ENCODE results near the gene EIF3I.
A peak's percentile ranks its signal among the peaks of the same experiment; 100 is the strongest.

EIF3I gene

GRCh38 chr1:32192220-32192948 is 29.8 kb upstream of the EIF3I start:
- Mint-ChIP-seq H3K36me3 (ENCODE audit: low read depth) (peaks cover 100% of the 10 kb centered on the region), H3K4me3 (no peak overlapping the region), H3K9me3 (no peaks in the 10 kb centered on the region), H3K27ac (no peak overlapping the region), H3K27me3 (no peaks in the 10 kb centered on the region), H3K4me1 (ENCODE audit: low read depth) (peaks cover 49% of the 10 kb centered on the region)
- no peak for DNase-seq

- DNase-seq: no peak
- H3K36me3 Mint-ChIP-seq (ENCODE audit: low read depth): peaks cover 91% of the 10 kb centered on the region
- peaks cover 64% of the 10 kb centered on the region for H3K4me1 Mint-ChIP-seq (ENCODE audit: low read depth)
- no peaks in the 10 kb centered on the region for H3K27me3 Mint-ChIP-seq
- no peaks in the 10 kb centered on the region for H3K9me3 Mint-ChIP-seq
- no peak overlapping the region for H3K4me3 Mint-ChIP-seq
- peak overlapping the region; percentile 59 for H3K27ac Mint-ChIP-seq
Observed at GRCh38 chr1:32194984-32195383, 27.2 kb upstream of the EIF3I start.

GRCh38 chr1:32195531-32195930 is 26.7 kb upstream of the EIF3I start:
- no peaks in the 10 kb centered on the region for H3K9me3 Mint-ChIP-seq
- peak overlapping the region; percentile 59 for H3K27ac Mint-ChIP-seq
- no peaks in the 10 kb centered on the region for H3K27me3 Mint-ChIP-seq
- H3K4me3 Mint-ChIP-seq: no peak overlapping the region
- peaks cover 69% of the 10 kb centered on the region for H3K4me1 Mint-ChIP-seq (ENCODE audit: low read depth)
- no peak for DNase-seq
- H3K36me3 Mint-ChIP-seq (ENCODE audit: low read depth): peaks cover 86% of the 10 kb centered on the region

GRCh38 chr1:32195972-32196823 is 26.0 kb upstream of the EIF3I start:
- peaks cover 72% of the 10 kb centered on the region for H3K4me1 Mint-ChIP-seq (ENCODE audit: low read depth)
- no peaks in the 10 kb centered on the region for H3K9me3 Mint-ChIP-seq
- H3K27ac Mint-ChIP-seq: peak overlapping the region; percentile 78
- DNase-seq: no peak
- no peak overlapping the region for H3K4me3 Mint-ChIP-seq
- H3K27me3 Mint-ChIP-seq: no peaks in the 10 kb centered on the region
- H3K36me3 Mint-ChIP-seq (ENCODE audit: low read depth): peaks cover 79% of the 10 kb centered on the region

GRCh38 chr1:32197074-32197473 is 25.1 kb upstream of the EIF3I start:
- Mint-ChIP-seq H3K9me3 (no peaks in the 10 kb centered on the region), H3K4me1 (ENCODE audit: low read depth) (peaks cover 81% of the 10 kb centered on the region), H3K27ac (peak overlapping the region; percentile 78), H3K27me3 (no peaks in the 10 kb centered on the region), H3K4me3 (no peak overlapping the region), H3K36me3 (ENCODE audit: low read depth) (peaks cover 70% of the 10 kb centered on the region)
- no peak for DNase-seq

- peaks cover 82% of the 10 kb centered on the region for H3K4me1 Mint-ChIP-seq (ENCODE audit: low read depth)
- H3K27me3 Mint-ChIP-seq: no peaks in the 10 kb centered on the region
- peaks cover 63% of the 10 kb centered on the region for H3K36me3 Mint-ChIP-seq (ENCODE audit: low read depth)
- H3K27ac Mint-ChIP-seq: peak overlapping the region; percentile 35
- DNase-seq: no peak
- no peak overlapping the region for H3K4me3 Mint-ChIP-seq
- no peaks in the 10 kb centered on the region for H3K9me3 Mint-ChIP-seq
Observed at GRCh38 chr1:32197837-32198236, 24.4 kb upstream of the EIF3I start.

- no peaks in the 10 kb centered on the region for H3K9me3 Mint-ChIP-seq
- H3K27ac Mint-ChIP-seq: peak overlapping the region; percentile 44
- DNase-seq: no peak
- H3K4me1 Mint-ChIP-seq (ENCODE audit: low read depth): peaks cover 80% of the 10 kb centered on the region
- peaks cover 57% of the 10 kb centered on the region for H3K36me3 Mint-ChIP-seq (ENCODE audit: low read depth)
- no peaks in the 10 kb centered on the region for H3K27me3 Mint-ChIP-seq
- no peak overlapping the region for H3K4me3 Mint-ChIP-seq
Observed at GRCh38 chr1:32198237-32199042, 23.8 kb upstream of the EIF3I start.

- Mint-ChIP-seq H3K36me3 (ENCODE audit: low read depth) (peaks cover 52% of the 10 kb centered on the region), H3K4me1 (ENCODE audit: low read depth) (peaks cover 79% of the 10 kb centered on the region)
Observed at GRCh38 chr1:32199043-32199716, 23.0 kb upstream of the EIF3I start.

GRCh38 chr1:32199717-32200072 is 22.5 kb upstream of the EIF3I start:
- Mint-ChIP-seq H3K27ac (peak overlapping the region; percentile 79), H3K4me3 (peak overlapping the region; percentile 80), H3K9me3 (no peaks in the 10 kb centered on the region), H3K4me1 (ENCODE audit: low read depth) (peaks cover 76% of the 10 kb centered on the region), H3K27me3 (no peaks in the 10 kb centered on the region), H3K36me3 (ENCODE audit: low read depth) (peaks cover 51% of the 10 kb centered on the region)
- no peak for DNase-seq

More at GRCh38 chr1:32199043-32199716, 23.0 kb upstream of the EIF3I start:
- peak overlapping the region; percentile 79 for H3K27ac Mint-ChIP-seq
- H3K9me3 Mint-ChIP-seq: no peaks in the 10 kb centered on the region
- H3K27me3 Mint-ChIP-seq: no peaks in the 10 kb centered on the region
- no peak overlapping the region for H3K4me3 Mint-ChIP-seq
- no peak for DNase-seq

- Mint-ChIP-seq H3K9me3 (no peaks in the 10 kb centered on the region), H3K4me1 (ENCODE audit: low read depth) (peaks cover 72% of the 10 kb centered on the region), H3K36me3 (ENCODE audit: low read depth) (peaks cover 45% of the 10 kb centered on the region), H3K27ac (peak within 1 kb of the TSS; percentile 79), H3K27me3 (no peaks in the 10 kb centered on the region), H3K4me3 (peak within 1 kb of the TSS; percentile 80)
- DNase-seq: peak; percentile 77
Observed at GRCh38 chr1:32200226-32201010, 21.8 kb upstream of the EIF3I start, which contains the start of gene CCDC28B. CCDC28B (plus strand) TSS chr1:32200595; CDS start chr1:32201936, 1,341 bp downstream.

GRCh38 chr1:32201011-32201855 is 21.0 kb upstream of the EIF3I start:
- no peaks in the 10 kb centered on the region for H3K9me3 Mint-ChIP-seq
- DNase-seq: peak; percentile 83
- peaks cover 45% of the 10 kb centered on the region for H3K36me3 Mint-ChIP-seq (ENCODE audit: low read depth)
- no peaks in the 10 kb centered on the region for H3K27me3 Mint-ChIP-seq
- H3K4me1 Mint-ChIP-seq (ENCODE audit: low read depth): peaks cover 69% of the 10 kb centered on the region
- peak overlapping the region; percentile 79 for H3K27ac Mint-ChIP-seq
- H3K4me3 Mint-ChIP-seq: peak overlapping the region; percentile 80

GRCh38 chr1:32204943-32205361 is 17.3 kb upstream of the EIF3I start:
- Mint-ChIP-seq H3K36me3 (ENCODE audit: low read depth) (peaks cover 33% of the 10 kb centered on the region), H3K9me3 (no peaks in the 10 kb centered on the region), H3K4me3 (peak overlapping the region; percentile 90)

More at GRCh38 chr1:32204943-32205361, 17.3 kb upstream of the EIF3I start:
- no peak for DNase-seq
- peaks cover 54% of the 10 kb centered on the region for H3K4me1 Mint-ChIP-seq (ENCODE audit: low read depth)
- peak overlapping the region; percentile 88 for H3K27ac Mint-ChIP-seq
- no peaks in the 10 kb centered on the region for H3K27me3 Mint-ChIP-seq
